Upper lobe of left lung (tissue), 4 donors: ENCODE results near the gene VPS37B.

ENCODE experiments used
- POLR2AphosphoS5 ChIP-seq, 2 donors: sonication (generic); formaldehyde crosslinking; IDR thresholded peaks; one replicate each; pipeline ENCODE4 v1.5.1; 2017; ENCODE audit warnings: antibody characterized with exemption in 2 of 2
- TF ChIP-seq, protein P1 (sequence below), 6 experiments: fragments of 450-650 bp in 4 of 6; fragments of 200-600 bp in 2 of 6; sonication (generic) in 2 of 6; IDR thresholded peaks; one replicate each; pipeline ENCODE4 v1.5.1; 2016 to 2019; ENCODE audit warnings: antibody characterized with exemption in 6 of 6

DNA sequence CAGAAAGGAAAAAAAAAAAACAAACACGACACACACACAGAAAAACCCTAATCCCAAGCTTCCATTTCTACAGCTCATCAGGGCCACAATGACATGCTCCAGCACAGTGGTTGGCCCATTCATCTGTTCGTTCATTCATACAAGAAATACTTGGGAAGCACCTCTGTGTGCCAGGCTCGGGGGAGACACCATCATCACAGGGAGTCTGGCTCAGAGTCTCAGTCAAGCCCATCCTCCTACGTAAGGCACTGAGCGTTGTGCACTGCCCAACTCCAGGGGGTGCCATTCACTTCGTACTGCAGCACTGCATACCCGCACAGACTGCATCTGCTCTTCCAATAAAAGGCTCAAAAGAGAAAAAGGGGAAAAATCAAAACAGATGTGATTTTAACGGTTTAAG lies 15.3 kb downstream of the VPS37B start:
- TF ChIP-seq, protein P1, sequence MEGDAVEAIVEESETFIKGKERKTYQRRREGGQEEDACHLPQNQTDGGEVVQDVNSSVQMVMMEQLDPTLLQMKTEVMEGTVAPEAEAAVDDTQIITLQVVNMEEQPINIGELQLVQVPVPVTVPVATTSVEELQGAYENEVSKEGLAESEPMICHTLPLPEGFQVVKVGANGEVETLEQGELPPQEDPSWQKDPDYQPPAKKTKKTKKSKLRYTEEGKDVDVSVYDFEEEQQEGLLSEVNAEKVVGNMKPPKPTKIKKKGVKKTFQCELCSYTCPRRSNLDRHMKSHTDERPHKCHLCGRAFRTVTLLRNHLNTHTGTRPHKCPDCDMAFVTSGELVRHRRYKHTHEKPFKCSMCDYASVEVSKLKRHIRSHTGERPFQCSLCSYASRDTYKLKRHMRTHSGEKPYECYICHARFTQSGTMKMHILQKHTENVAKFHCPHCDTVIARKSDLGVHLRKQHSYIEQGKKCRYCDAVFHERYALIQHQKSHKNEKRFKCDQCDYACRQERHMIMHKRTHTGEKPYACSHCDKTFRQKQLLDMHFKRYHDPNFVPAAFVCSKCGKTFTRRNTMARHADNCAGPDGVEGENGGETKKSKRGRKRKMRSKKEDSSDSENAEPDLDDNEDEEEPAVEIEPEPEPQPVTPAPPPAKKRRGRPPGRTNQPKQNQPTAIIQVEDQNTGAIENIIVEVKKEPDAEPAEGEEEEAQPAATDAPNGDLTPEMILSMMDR (IDR thresholded peaks at IDR 0.05) = peak in 3 of 6 experiments; percentile 8 to 23 (median 12)
- TF ChIP-seq POLR2AphosphoS5 (IDR thresholded peaks at IDR 0.05) = no peak
